Mesendoderm (in vitro differentiated cells): Measurements from ENCODE around the gene KATNAL1.

Source experiments
- DNase-seq: peaks from one replicate; pipeline ENCODE4 v3.0.0; 2013
- H2AK5ac ChIP-seq: 2 replicates; pipeline ENCODE4 v1.6.1; 2013; ENCODE audit warnings: low read length, inconsistent platforms
- H2BK120ac ChIP-seq: 2 replicates; pipeline ENCODE4 v1.6.1; 2013; ENCODE audit warnings: low read depth, mild to moderate bottlenecking, low read length, moderate library complexity, mixed read lengths
- H2BK15ac ChIP-seq: replicated peaks from 2 replicates; pipeline ENCODE4 v1.6.1; 2013; ENCODE audit warnings: low read depth, mild to moderate bottlenecking, moderate library complexity
- H2BK5ac ChIP-seq: 2 replicates; pipeline ENCODE4 v1.6.1; 2013; ENCODE audit warnings: low read length, inconsistent platforms
- H3K18ac ChIP-seq: 2 replicates; pipeline ENCODE4 v1.6.1; 2013; ENCODE audit warnings: mild to moderate bottlenecking, low read length, mixed read lengths
- H3K23ac ChIP-seq: one replicate; pipeline ENCODE4 v1.6.1; 2013; ENCODE audit warnings: low read length
- H3K27ac ChIP-seq: 2 replicates; pipeline ENCODE4 v1.5.1; 2013; ENCODE audit warnings: low read depth, mild to moderate bottlenecking, inconsistent platforms, low read length, moderate library complexity
- H3K27me3 ChIP-seq: 2 replicates; pipeline ENCODE4 v1.6.1; 2013; ENCODE audit warnings: low read length, control low read depth, mild to moderate bottlenecking, inconsistent platforms; ENCODE audit not compliant: insufficient read depth, poor library complexity
- H3K36me3 ChIP-seq: 2 replicates; pipeline ENCODE4 v1.6.1; 2013; ENCODE audit warnings: low read length, inconsistent platforms; ENCODE audit not compliant: control insufficient read depth, insufficient read depth
- H3K4ac ChIP-seq: one replicate; pipeline ENCODE4 v1.6.1; 2013; ENCODE audit warnings: low read depth, mild to moderate bottlenecking, low read length, moderate library complexity
- H3K4me1 ChIP-seq: 2 replicates; pipeline ENCODE4 v1.6.1; 2013; ENCODE audit warnings: low read depth, low read length, inconsistent platforms; ENCODE audit not compliant: control insufficient read depth
- H3K4me2 ChIP-seq: 2 replicates; pipeline ENCODE4 v1.6.1; 2013; ENCODE audit warnings: low read length
- H3K4me3 ChIP-seq: 2 replicates; pipeline ENCODE4 v1.5.1; 2013; ENCODE audit warnings: mild to moderate bottlenecking, low read length
- H3K56ac ChIP-seq: one replicate; pipeline ENCODE4 v1.6.1; 2013; ENCODE audit warnings: low read length
- H3K79me1 ChIP-seq: 2 replicates; pipeline ENCODE4 v1.6.1; 2013; ENCODE audit warnings: low read length, inconsistent platforms
- H3K79me2 ChIP-seq: 2 replicates; pipeline ENCODE4 v1.6.1; 2013; ENCODE audit warnings: mild to moderate bottlenecking, low read length; ENCODE audit not compliant: control insufficient read depth, insufficient read depth
- H3K9ac ChIP-seq: 2 replicates; pipeline ENCODE4 v1.6.1; 2013; ENCODE audit warnings: low read length, inconsistent platforms
- H4K5ac ChIP-seq: one replicate; pipeline ENCODE4 v1.6.1; 2013; ENCODE audit warnings: low read length
- H4K8ac ChIP-seq: one replicate; pipeline ENCODE4 v1.6.1; 2013; ENCODE audit warnings: low read depth, mild to moderate bottlenecking, control low read depth, low read length, moderate library complexity
- WGBS: extraction: QIAGEN DNeasy Blood & Tissue Kit; methylation state at CpG from one replicate; pipeline ENCODE4 v1.1.7; 2013; ENCODE audit warnings: low lambda C conversion rate, missing lambda C conversion rate; ENCODE audit not compliant: insufficient coverage; ENCODE audit errors: extremely low coverage; 5-methylcytosine and 5-hydroxymethylcytosine counted together

The KATNAL1 gene

DNA sequence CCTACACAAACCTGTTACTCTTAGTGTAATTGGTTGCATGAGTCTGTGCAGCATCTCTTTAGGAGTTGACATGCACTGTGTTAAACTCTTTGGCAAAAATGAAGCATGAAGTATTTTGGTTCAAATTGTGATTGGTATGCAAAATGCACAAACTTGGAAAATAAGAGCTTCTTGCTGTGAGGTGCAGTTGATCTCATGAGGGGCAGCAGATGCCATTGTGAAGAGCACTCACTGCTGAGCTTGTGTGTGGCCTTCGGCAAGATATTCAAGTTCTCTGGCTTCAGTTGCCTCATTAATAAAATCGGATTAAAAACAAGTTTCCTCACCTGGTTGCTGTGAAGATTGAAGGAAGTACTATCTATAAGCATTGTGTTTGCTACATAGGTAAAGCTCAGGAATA lies 142.3 kb downstream of the KATNAL1 start:
- Histone ChIP-seq H4K8ac (no peak overlapping the region), H2AK5ac (no peak overlapping the region), H3K4me1 (no peaks in the 10 kb centered on the region), H3K18ac (no peak overlapping the region), H2BK15ac (no peak overlapping the region), H3K79me2 (no peaks in the 10 kb centered on the region), H3K4me3 (no peak overlapping the region), H2BK5ac (no peak overlapping the region), H3K23ac (no peak overlapping the region), H3K56ac (no peak overlapping the region), H3K27ac (no peak overlapping the region), H3K9ac (no peak overlapping the region), H3K79me1 (no peaks in the 10 kb centered on the region), H3K27me3 (no peaks in the 10 kb centered on the region), H3K4me2 (no peak overlapping the region), H3K36me3 (no peaks in the 10 kb centered on the region), H3K4ac (no peak overlapping the region), H2BK120ac (no peak overlapping the region), H4K5ac (no peak overlapping the region)
- no peak for DNase-seq
- no CpG with 5 or more reads among the region's 2 CpGs for WGBS

DNA sequence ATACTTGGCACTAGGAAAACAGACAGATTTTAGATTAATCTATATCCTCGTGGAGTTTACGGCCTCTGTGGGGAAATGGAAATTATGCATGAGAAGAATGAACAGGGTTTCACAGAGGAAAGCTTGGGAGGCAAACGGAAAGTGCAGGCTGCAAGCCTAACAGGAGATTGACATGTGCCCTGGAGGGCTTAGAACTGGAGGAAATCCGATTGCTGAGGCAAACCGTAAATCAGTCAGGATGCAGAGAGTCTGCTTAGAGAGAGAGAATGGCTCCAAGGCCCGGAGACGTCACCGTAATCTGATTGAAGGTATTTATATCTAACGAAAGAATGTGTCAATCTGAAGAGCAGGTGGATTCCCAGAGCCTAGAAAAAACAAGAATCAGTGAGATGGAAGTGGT lies 143.2 kb downstream of the KATNAL1 start:
- H3K4ac ChIP-seq = no peak overlapping the region
- no peak for DNase-seq
- H3K56ac ChIP-seq = no peak overlapping the region
- H3K23ac ChIP-seq = no peak overlapping the region
- H4K8ac ChIP-seq = no peak overlapping the region
- H3K27me3 ChIP-seq = no peaks in the 10 kb centered on the region
- H3K36me3 ChIP-seq = no peaks in the 10 kb centered on the region
- H3K4me1 ChIP-seq = no peaks in the 10 kb centered on the region
- H2BK15ac ChIP-seq = no peak overlapping the region
- H3K79me1 ChIP-seq = no peaks in the 10 kb centered on the region
- H2BK120ac ChIP-seq = no peak overlapping the region
- no peak overlapping the region for H2AK5ac ChIP-seq
- H2BK5ac ChIP-seq = no peak overlapping the region
- no peak overlapping the region for H3K9ac ChIP-seq
- no peak overlapping the region for H4K5ac ChIP-seq
- no peak overlapping the region for H3K4me2 ChIP-seq
- H3K27ac ChIP-seq = no peak overlapping the region
- no CpG with 5 or more reads among the region's 9 CpGs for WGBS
- H3K18ac ChIP-seq = no peak overlapping the region
- no peaks in the 10 kb centered on the region for H3K79me2 ChIP-seq
- no peak overlapping the region for H3K4me3 ChIP-seq

DNA sequence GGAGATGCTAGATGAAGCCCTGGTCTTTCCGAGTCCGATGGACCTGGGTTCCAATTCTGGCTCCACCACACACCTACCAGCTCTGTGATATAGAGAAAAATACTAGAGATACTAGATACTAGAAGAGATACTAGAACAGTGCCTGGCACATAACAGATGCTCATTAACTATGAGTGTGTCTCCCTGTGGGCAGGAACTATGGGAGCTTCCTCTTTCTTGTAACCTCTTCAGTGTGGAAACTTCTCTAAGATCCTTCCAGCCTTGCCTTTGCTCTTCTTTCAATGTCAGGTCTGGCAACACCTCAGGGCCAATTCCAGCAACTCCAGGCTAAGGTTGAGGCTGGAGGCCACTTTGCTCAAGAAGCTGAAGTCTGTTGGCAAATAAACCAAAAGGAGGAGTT lies 143.9 kb downstream of the KATNAL1 start:
- Histone ChIP-seq H3K23ac (no peak overlapping the region), H3K4me1 (no peaks in the 10 kb centered on the region), H3K4me3 (no peak overlapping the region), H3K79me1 (no peaks in the 10 kb centered on the region), H3K36me3 (no peaks in the 10 kb centered on the region), H3K27me3 (no peaks in the 10 kb centered on the region), H3K9ac (no peak overlapping the region), H2BK5ac (no peak overlapping the region), H2BK120ac (no peak overlapping the region), H3K18ac (no peak overlapping the region), H3K4ac (no peak overlapping the region), H4K8ac (no peak overlapping the region), H2BK15ac (no peak overlapping the region), H3K27ac (no peak overlapping the region), H3K56ac (no peak overlapping the region), H3K79me2 (no peaks in the 10 kb centered on the region), H3K4me2 (no peak overlapping the region), H2AK5ac (no peak overlapping the region), H4K5ac (no peak overlapping the region)
- no CpG with 5 or more reads among the region's 2 CpGs for WGBS
- no peak for DNase-seq

- Histone ChIP-seq H3K9ac (no peak overlapping the region), H2BK5ac (no peak overlapping the region), H3K79me2 (no peaks in the 10 kb centered on the region), H3K4me2 (no peak overlapping the region), H3K4me3 (no peak overlapping the region), H2AK5ac (no peak overlapping the region), H4K8ac (no peak overlapping the region), H3K4ac (no peak overlapping the region), H3K27ac (no peak overlapping the region), H3K18ac (no peak overlapping the region), H3K56ac (no peak overlapping the region), H4K5ac (no peak overlapping the region), H3K23ac (no peak overlapping the region), H3K27me3 (no peaks in the 10 kb centered on the region), H3K36me3 (no peaks in the 10 kb centered on the region), H2BK120ac (no peak overlapping the region), H3K79me1 (no peaks in the 10 kb centered on the region), H2BK15ac (no peak overlapping the region), H3K4me1 (no peaks in the 10 kb centered on the region)
- no peak for DNase-seq
- WGBS = no CpG with 5 or more reads among the region's 4 CpGs
Observed at GRCh38 chr13:30159446-30159839, 147.9 kb downstream of the KATNAL1 start.

DNA sequence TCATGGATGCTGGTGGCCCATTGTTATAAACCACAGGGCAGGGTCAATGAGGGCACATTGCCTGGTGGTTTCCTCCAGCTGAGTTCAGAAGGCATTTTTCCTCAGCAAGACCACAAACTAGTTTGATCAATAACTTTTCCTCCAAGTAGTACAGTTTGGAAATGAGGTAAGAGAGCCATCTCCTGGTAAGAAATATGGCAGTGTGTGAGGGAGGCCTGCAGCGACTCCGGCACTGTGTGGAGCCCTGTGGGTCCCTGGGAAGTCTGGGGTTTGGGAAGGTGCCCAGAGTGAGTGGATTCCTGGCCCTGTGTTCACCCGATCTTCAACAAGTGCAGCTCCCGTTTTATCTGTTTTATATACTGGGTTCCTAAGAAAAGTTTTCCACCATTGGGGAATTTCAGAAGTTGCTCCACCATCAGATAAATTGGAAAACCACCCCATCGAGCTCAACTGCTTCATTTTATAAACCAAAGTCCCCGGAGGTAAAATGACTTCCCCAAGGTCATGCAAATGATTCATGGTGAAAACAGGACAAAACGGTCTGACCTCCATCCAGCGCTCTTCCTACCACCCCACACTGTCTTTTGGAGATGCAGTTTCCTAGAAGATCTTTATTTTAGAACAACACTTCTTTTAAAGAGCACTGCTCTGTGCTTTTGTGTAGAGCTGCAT lies 148.4 kb downstream of the KATNAL1 start:
- DNase-seq = no peak
- H3K4me3 ChIP-seq = no peak overlapping the region
- no peak overlapping the region for H2BK120ac ChIP-seq
- H2BK15ac ChIP-seq = no peak overlapping the region
- no peaks in the 10 kb centered on the region for H3K36me3 ChIP-seq
- no peak overlapping the region for H3K18ac ChIP-seq
- no peaks in the 10 kb centered on the region for H3K79me2 ChIP-seq
- H3K23ac ChIP-seq = no peak overlapping the region
- no CpG with 5 or more reads among the region's 8 CpGs for WGBS
- no peak overlapping the region for H4K8ac ChIP-seq
- peak overlapping the region; percentile 42 for H3K56ac ChIP-seq
- no peak overlapping the region for H3K4me2 ChIP-seq
- no peak overlapping the region for H3K27ac ChIP-seq
- no peak overlapping the region for H4K5ac ChIP-seq
- no peaks in the 10 kb centered on the region for H3K27me3 ChIP-seq
- no peaks in the 10 kb centered on the region for H3K79me1 ChIP-seq
- H3K9ac ChIP-seq = no peak overlapping the region
- no peak overlapping the region for H2BK5ac ChIP-seq
- no peaks in the 10 kb centered on the region for H3K4me1 ChIP-seq
- no peak overlapping the region for H3K4ac ChIP-seq
- no peak overlapping the region for H2AK5ac ChIP-seq

DNA sequence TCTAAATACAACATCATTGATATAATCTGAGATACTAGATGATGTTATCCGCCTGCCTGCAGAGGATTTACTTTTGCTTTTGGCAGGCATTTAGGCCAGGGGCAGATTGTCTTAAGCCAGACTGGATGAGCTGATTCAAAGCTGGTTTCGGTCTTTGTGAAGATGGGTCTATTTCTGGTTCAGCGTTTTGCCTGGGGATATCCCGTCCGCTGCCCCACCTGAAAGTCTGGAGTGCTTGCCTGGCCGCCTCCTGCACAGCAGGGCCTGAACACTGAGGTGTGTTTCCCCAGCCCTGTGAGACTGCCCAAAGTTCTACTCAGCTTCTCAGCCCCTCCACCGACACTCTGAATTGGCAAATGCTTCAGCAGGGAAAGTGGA lies 149.7 kb downstream of the KATNAL1 start:
- WGBS = no CpG with 5 or more reads among the region's 7 CpGs
- no peak overlapping the region for H3K23ac ChIP-seq
- H3K79me2 ChIP-seq = no peaks in the 10 kb centered on the region

More for the DNA sequence above, 149.7 kb downstream of the KATNAL1 start:
- Histone ChIP-seq H3K36me3 (no peaks in the 10 kb centered on the region), H3K79me1 (no peaks in the 10 kb centered on the region), H3K4me2 (no peak overlapping the region), H3K9ac (no peak overlapping the region), H2BK5ac (no peak overlapping the region), H2AK5ac (no peak overlapping the region), H3K27ac (no peak overlapping the region), H3K56ac (no peak overlapping the region), H4K8ac (no peak overlapping the region), H3K27me3 (no peaks in the 10 kb centered on the region), H4K5ac (no peak overlapping the region), H2BK120ac (no peak overlapping the region), H3K18ac (no peak overlapping the region), H3K4me3 (no peak overlapping the region), H2BK15ac (no peak overlapping the region), H3K4me1 (no peaks in the 10 kb centered on the region), H3K4ac (no peak overlapping the region)
- no peak for DNase-seq
